DMS53 treated with DMSO at 0.1 percent for 48 hours (cell line): ENCODE data around the gene OR1D5.
"Not testable (repeated sequence)": the region's sequence is repeated elsewhere in the genome, so short reads cannot be mapped to it uniquely, and the experiment has no call there.

Experiments
- DNase-seq: peaks from one replicate; lab custom pipeline; 2025; ENCODE audit not compliant: unreplicated experiment; lab: John Stamatoyannopoulos, UW

OR1D5 gene

GRCh38 chr17:3063507-3063906 is at the start of gene OR1D5:
Gene OR1D5 (minus strand): TSS chr17:3063607. CDS start chr17:3063607, 0 bp downstream.
- DNase-seq, result not testable (repeated sequence)

DNA sequence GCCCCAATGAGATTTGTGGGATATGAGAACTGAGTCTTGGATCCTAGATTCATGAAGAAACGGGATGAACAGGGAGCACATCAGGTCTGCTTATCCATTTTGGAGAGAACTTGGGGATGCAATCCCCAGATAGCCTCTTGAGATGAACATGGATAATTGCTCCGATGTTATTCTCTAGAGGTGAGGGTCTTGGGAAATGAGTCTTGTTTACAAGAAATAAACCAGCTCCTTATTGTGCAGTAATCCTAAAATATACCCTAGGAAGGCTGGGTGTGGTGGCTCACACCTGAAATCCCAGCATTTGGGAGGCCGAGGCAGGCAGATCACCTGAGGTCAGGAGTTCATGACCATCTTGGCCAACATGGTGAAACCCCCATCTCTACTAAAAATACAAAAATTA is 40.9 kb upstream of the OR1D5 start, which contains the start of gene OR1D2:
OR1D2 (minus strand) TSS at position 101 of the 400 bp plus-strand sequence. CDS start 11,426 bp downstream, outside the sequence.
- no peak for DNase-seq

DNA sequence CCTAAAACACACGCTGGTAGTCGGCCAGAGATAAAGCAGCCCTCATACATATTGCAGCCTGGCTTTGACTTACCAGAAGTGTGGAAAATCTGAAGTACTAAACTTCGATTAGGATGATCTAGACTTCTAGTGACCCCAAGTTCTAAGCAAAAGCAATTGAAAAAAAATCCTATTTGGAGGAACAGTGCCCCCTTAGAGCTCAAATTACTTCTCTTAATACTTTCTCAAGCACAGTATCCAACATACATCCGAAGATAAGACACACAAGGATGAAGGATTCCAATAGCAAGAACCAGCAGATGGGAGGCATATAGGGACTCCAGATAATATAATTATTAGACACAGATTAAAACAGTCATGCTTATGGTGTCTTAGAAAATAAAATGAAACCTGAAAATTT is 10.4 kb upstream of the OR1D5 start:
- not testable (repeated sequence) for DNase-seq

- not testable (repeated sequence) for DNase-seq
These were observed 1.8 kb upstream of the OR1D5 start for GRCh38 chr17:3065192-3065591.

DNA sequence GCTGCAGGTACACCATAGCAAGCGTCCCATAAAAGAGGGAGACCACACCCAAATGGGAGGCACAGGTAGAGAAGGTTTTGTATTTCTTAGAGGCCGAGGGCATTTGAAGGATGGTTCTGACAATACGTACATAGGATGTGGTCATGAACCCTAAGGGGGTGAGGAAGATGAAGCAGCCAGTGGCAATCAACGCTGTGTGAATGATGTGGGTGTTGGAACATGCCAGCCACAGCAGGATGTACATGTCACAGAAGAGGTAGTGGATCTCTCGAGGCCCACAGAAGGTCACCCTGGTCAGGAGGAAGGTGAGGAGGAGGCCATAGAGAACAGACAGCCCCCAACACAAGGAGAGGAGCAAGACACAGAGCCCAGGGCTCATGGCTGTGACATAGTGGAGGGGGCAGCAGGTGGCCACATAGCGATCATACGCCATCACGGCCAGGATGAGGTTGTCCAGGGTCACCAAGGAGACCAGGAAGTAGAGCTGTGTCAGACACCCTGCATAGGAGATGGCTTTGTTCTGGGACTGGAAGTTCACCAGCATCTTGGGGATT is 506 bp downstream of the OR1D5 start:
- DNase-seq, result not testable (repeated sequence)

- not testable (repeated sequence) for DNase-seq
These were observed 8.5 kb downstream of the OR1D5 start for GRCh38 chr17:3054868-3055267.

DNA sequence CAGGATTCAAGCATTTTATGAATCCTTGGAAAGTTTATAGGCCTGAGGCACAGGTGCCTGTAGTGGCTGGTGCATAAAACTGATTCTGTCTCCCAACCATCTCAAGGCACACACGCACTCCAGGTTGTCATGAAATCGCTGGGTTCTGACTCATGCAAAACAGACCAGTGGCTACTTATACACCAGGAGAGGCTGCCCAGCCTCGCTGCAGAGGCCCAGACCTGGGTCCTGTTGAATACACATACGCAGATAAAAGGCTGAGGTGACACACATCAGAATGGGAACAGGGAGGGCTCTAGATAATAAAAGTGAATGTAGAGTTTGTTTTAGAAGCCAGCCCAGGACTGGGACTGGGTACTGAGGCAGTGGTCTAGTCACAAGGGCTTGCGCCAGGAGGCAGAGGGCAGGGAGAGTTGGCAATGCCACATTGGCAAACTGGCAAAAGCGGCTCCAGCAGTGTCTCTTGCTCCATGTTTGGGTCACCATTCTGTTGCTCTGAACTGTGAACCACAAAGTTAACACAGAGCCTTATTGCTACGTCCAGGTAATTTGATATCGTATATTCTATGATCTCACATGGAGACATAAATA is 13.6 kb downstream of the OR1D5 start:
- DNase-seq, result no peak

DNA sequence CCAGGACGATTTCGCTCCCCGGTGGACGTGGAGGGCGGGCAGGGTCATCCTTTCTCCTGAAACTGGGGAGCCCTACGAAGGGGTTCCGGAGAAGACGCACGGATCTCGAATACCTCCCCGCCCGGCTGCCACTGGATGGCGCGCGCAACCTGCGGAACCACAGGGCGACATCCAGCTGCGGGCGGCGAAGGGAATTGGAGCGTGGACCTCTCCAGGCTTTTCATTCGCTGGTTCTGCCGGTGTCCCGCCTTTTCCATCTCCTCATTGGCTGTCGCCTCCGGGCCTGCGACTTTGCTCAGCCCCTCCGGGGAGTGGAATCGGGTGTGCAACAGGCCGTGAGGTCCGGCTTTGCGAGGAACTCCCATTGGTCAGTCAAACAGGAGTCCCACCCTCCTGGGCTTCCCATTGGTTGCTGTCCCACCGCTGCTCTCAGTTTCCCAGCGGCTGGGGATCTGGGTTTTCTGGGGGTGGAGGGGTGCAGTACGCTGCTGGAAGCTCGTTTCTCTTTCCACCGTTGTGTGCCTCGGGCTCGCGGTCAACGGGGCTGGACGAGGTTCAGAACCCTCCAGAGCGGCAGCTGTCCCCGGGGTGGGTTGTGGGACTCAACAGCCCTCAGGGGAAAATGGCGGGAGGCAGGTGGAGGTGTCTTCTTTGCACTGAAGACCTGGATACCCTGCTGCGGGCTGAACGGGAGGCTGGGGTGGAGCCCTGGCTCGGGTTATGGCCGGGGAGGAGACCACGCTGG is 14.5 kb downstream of the OR1D5 start:
- DNase-seq, result peak; percentile 93

DNA sequence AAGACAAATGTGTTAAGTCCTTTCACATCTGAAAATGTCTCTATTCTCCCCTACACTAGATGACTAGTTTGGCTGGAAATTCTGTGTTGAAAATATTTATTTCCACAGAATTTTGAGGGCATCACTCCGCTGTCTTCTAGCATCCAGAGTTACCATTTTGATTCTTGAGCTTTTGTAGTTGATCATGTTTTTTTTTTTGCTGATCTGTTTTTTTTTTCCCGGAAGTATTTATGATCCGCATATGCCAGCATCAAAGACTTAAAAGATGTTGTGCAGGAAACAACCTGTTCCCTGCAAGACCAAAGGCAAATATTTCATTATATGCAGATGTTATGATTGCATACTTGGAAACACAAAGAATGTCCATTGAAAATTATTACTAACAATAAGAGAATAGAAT is 16.7 kb downstream of the OR1D5 start:
- DNase-seq, result no peak

- DNase-seq, result no peak
These were observed 19.6 kb downstream of the OR1D5 start for GRCh38 chr17:3043737-3044365.

DNA sequence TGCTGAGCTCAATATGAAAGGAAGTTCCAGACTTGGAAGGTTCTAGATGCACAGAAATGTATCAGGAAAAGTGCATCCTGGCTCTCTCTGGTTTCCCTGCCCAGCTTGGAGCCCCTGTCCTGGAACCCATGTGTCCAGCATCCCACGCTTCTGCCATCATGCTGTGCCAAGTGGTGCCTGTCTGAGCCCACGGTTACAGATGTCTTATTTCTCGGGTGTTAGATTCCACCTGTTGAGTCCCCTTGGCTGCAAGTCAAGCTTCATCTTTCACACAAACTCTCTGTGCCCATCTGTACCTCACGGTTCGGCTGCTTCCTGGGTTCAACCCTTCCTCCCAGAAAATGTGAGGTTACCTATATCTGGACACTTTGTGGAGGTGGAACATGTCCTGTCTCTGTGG is 22.5 kb downstream of the OR1D5 start:
- no peak for DNase-seq

- DNase-seq, result no peak
These were observed 23.7 kb downstream of the OR1D5 start for GRCh38 chr17:3039736-3040135.

- no peak for DNase-seq
These were observed 24.5 kb downstream of the OR1D5 start for GRCh38 chr17:3038941-3039340.

DNA sequence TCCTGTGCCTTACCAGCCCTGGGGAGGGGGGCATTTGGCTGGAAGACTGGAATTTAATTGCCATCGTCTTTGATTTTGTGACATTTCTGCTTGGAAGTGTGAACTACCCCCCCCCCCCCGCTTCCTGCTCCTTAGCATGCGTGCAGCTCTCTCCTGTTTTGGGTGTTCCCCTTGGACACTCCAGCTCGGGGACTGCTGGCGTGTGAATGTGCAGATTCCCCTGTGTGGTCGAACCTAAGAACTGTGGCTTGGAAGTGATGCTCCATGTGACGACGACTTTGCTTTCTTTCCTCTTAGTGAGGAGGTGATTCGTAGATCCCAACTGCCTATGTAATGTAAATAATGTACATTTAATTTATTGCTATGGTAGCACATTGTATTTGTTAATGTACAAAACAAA is 26.1 kb downstream of the OR1D5 start:
- no peak for DNase-seq

GRCh38 chr17:3036800-3037199 is 26.6 kb downstream of the OR1D5 start:
- DNase-seq, result no peak

DNA sequence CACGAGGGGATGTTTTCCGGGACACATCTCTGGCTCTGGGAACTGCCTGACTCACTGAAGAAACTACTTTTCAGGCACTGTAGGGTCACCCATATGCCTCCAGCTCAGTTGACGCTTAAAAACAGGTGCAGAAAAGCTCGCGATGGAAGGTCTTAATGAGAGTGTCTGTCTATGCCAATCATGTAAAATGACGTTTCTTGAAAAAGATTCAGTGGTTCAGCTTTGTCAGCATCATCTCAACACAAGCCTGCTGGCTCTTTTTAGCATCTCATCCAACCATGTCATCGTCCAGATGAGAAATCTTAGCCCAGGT is 27.5 kb downstream of the OR1D5 start:
- DNase-seq, result no peak

DNA sequence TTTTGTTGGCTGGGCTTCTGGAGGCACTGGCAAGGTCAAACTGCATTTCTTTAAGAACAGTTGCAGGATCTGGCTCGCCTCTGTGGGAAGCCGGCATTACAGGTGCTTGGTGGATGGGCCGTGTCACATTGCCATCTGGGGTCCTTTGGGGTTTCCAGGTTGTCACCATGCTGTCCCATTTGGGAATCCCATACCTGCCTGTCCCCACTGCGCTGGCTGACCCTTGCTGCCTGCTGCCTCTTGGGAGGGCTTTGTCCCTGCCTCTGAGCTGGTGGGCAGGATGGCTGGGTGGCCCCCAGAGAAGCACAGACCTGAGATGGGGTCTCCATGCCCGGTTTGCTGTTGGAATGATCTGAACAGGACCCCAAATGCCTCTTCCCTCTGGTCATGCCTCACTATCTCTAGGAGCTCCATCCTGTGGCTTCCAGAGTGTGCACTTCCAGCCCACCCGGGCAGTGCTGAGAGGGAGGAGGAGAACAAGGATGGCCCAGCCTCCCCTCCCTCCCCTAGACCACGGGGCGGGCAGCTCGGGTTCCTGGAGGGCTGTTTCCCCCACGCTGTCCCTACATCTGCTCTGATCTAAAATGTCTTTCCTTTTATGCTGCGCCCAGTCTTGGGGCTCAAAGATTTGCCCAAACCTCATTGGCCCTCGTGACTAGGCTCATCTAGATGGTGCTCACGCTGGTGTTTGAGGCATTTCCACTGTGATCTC is 28.0 kb downstream of the OR1D5 start:
- DNase-seq, result no peak

GRCh38 chr17:3034578-3034920 is 28.9 kb downstream of the OR1D5 start:
- no peak for DNase-seq

- no peak for DNase-seq
These were observed 29.4 kb downstream of the OR1D5 start for GRCh38 chr17:3033741-3034577.

- no peak for DNase-seq
These were observed 30.2 kb downstream of the OR1D5 start for GRCh38 chr17:3033248-3033640.
